ENCODE data around the gene TH.

- no peak for TF ChIP-seq EZH2phosphoT487 (IDR thresholded peaks at IDR 0.05; ENCODE audit: borderline replicate concordance, low read depth, low read length)
- no peak for TF ChIP-seq CTCF (conservative IDR thresholded peaks at IDR 0.05; ENCODE audit: low read length)
These were observed 13.3 kb downstream of the TH start for GRCh38 chr11:2158296-2158737.

Data from OCI-LY7 (cell line).